Esophagus muscularis mucosa (tissue), 4 donors: ENCODE data around the gene KHDC4. TPM values are rescaled to one million over a fixed set of nuclear protein-coding genes. Genes with fewer than 3 reads are reported as not detected.

Experiments
- DNase-seq: peaks from one replicate; pipeline ENCODE4 v3.0.0-alpha.2; 2017; ENCODE audit errors: extremely low spot score
- H3K27ac ChIP-seq, 4 donors: fragments of 200-600 bp; sonication (generic); replicated peaks in 1 of 4; 1 replicate in 3 of 4; 2 replicates in 1 of 4; pipeline ENCODE4 v1.5.1; 2016 to 2019; ENCODE audit warnings: mild to moderate bottlenecking in 1 of 4
- H3K27me3 ChIP-seq, 4 donors: fragments of 200-600 bp; sonication (generic); one replicate each; pipeline versions ENCODE4 v1.5.1 to v1.6.0; 2016 to 2019
- H3K36me3 ChIP-seq, 4 donors: fragments of 200-600 bp; sonication (generic); one replicate each; pipeline ENCODE4 v1.5.1; 2016 to 2019
- H3K4me1 ChIP-seq, 4 donors: fragments of 200-600 bp; sonication (generic); one replicate each; pipeline ENCODE4 v1.5.1; 2016 to 2019
- H3K4me3 ChIP-seq, 4 donors: fragments of 200-600 bp; sonication (generic); 1 replicate in 2 of 4; 2 replicates in 2 of 4; pipeline ENCODE4 v1.5.1; 2016 to 2019; ENCODE audit warnings: mild to moderate bottlenecking in 4 of 4, moderate library complexity in 1 of 4
- H3K9me3 ChIP-seq, 4 donors: fragments of 200-600 bp; sonication (generic); 1 replicate in 3 of 4; 2 replicates in 1 of 4; pipeline ENCODE4 v1.5.1; 2016 to 2019
- EP300 ChIP-seq: sonication (generic); formaldehyde crosslinking; IDR thresholded peaks from one replicate; pipeline ENCODE4 v1.6.1; 2017; ENCODE audit warnings: antibody characterized with exemption
- POLR2A ChIP-seq: fragments of 450-650 bp; IDR thresholded peaks from one replicate; pipeline ENCODE4 v1.6.1; 2017; ENCODE audit warnings: antibody characterized with exemption, moderate library complexity, mild to moderate bottlenecking, low read depth
- POLR2AphosphoS5 ChIP-seq, 2 donors: sonication (generic); formaldehyde crosslinking; IDR thresholded peaks; one replicate each; pipeline ENCODE4 v1.6.1; 2017; ENCODE audit warnings: antibody characterized with exemption in 2 of 2
- WGBS: methylation state at CpG from one replicate; pipeline ENCODE4 v1.1.5; 2018; 5-methylcytosine and 5-hydroxymethylcytosine counted together
- intact Hi-C: fragments of 100-400 bp; cut with DNase I; formaldehyde crosslinking; loops from one replicate; pipeline ENCODE4 v1.15.1; 2023
- total RNA-seq, 4 donors: library from RNA; depleted of rRNA; stranded (reverse); fragments of >200 nt; gene quantifications; one replicate each; pipeline versions ENCODE4 v1.1.0 to v1.2.1, GENCODE V29; 2016
- TF ChIP-seq, protein P1 (sequence below), 3 experiments: fragments of 200-600 bp in 2 of 3; fragments of 450-650 bp in 1 of 3; sonication (generic) in 2 of 3; IDR thresholded peaks; one replicate each; pipeline ENCODE4 v1.5.1; 2017 to 2019; ENCODE audit warnings: antibody characterized with exemption in 3 of 3, mild to moderate bottlenecking in 2 of 3, moderate library complexity in 1 of 3

KHDC4 gene
- total RNA-seq, 4 donors from 2014 or later, result 25.8 to 41.5 (median 29.2) TPM

DNA sequence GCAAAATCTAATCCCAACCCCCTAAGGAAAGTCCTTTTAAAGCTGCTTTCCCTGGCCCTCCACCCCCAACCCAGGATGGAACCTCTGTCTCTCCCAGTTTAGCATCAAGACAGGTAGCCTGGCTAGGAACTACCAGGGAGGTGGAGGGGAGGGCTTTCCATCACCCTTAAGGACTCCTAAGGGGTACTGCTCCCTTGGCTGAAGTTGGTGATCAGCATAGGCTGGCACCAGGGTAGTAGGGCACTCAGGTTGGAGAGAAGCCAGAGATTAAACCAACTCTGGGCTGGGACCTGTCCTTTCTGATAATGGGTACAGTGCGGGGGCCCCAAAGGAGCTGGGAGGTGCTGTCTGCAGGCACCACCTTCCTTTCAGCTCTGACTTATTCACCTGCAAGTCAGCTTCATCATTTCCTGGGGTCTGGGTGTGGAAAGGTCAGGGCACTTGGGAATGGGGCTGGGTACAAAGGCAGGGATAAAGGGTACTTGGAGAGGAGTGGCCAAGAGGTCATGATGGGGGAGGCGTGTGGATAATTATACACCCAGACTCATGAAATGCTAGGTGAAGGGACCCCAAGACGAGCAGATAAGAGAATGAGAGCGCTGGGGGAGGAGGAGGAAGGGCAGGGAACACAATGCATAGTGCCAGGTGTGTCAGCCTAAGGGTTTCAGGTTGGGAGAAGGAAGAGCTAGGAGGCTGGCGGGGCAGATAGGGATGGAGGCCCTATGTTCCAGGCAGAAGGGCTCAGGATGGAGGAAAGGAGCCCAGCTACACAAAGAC is 42.9 kb upstream of the KHDC4 start:
- intact Hi-C loops, result no loop called here
- H3K36me3 ChIP-seq, result peaks cover 0 to 13% (median under 1%) of the 10 kb centered on the region in 4 donors
- no peaks in the 10 kb centered on the region for H3K9me3 ChIP-seq
- WGBS, result 2% methylated on average over 5 of the region's 5 CpGs
- DNase-seq, result no peak
- H3K27me3 ChIP-seq, result no peaks in the 10 kb centered on the region
- peak overlapping the region; percentile 97 for H3K27ac ChIP-seq
- H3K4me1 ChIP-seq, result peaks cover 77 to 91% (median 89%) of the 10 kb centered on the region in 4 donors
- TF ChIP-seq EP300 (no peak), POLR2AphosphoS5 (IDR thresholded peaks at IDR 0.05) (no peak), POLR2A (no peak)
- TF ChIP-seq, protein P1, sequence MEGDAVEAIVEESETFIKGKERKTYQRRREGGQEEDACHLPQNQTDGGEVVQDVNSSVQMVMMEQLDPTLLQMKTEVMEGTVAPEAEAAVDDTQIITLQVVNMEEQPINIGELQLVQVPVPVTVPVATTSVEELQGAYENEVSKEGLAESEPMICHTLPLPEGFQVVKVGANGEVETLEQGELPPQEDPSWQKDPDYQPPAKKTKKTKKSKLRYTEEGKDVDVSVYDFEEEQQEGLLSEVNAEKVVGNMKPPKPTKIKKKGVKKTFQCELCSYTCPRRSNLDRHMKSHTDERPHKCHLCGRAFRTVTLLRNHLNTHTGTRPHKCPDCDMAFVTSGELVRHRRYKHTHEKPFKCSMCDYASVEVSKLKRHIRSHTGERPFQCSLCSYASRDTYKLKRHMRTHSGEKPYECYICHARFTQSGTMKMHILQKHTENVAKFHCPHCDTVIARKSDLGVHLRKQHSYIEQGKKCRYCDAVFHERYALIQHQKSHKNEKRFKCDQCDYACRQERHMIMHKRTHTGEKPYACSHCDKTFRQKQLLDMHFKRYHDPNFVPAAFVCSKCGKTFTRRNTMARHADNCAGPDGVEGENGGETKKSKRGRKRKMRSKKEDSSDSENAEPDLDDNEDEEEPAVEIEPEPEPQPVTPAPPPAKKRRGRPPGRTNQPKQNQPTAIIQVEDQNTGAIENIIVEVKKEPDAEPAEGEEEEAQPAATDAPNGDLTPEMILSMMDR (IDR thresholded peaks at IDR 0.05), result no peak
- H3K4me3 ChIP-seq, result peak overlapping the region; percentile 84 to 90 (median 87)

DNA sequence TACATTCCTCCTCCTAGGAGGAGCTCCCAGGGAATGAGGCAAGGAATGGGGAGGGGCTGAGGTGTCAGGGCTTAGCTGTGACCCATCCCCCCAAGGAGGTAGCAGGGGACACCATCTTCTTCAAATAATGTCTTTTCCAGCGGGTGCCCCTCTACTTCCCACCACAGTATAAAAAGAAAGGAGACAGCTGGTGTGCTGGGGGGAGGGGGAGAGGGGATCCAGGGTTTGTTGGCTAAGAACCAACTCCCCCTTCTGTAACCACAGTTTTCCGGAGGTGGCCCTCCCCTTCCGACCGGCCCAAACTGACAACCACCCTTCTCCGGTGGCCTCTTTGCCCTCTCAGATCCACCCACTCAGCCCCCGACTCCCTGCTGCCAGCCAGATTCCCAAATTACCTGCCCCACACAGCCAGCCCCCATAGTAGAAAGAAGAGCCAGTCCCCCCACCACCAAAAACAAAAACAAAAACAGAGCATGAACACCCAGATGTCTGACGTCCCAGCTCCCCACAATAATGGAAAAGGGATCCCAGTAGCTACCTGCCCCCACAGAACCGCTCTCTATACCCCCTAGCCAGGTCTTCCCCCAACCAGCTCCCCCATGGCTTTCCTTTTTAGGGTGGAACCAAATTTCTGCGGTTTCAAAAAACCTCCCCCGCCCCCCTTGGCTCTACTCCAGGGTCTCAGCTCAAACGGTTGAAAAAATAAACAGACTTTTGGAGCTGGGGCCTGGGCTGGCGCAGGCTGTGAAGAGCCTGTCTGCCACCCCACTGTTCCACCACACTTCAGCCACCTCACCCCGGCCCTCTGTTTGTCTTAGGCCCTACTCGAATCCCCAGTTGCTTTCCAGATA is 42.1 kb upstream of the KHDC4 start:
- Histone ChIP-seq H3K9me3 (no peaks in the 10 kb centered on the region), H3K27me3 (no peaks in the 10 kb centered on the region), H3K4me3 (peak overlapping the region; percentile 84 to 90 (median 87)), H3K36me3 (peaks cover 0 to 16% (median 2%) of the 10 kb centered on the region in 4 donors), H3K27ac (peak overlapping the region; percentile 97), H3K4me1 (peaks cover 79 to 91% (median 89%) of the 10 kb centered on the region in 4 donors)
- intact Hi-C loops, result no loop called here
- 2% methylated on average over 14 of the region's 14 CpGs for WGBS
- TF ChIP-seq POLR2A, result no peak
- TF ChIP-seq EP300, result no peak
- TF ChIP-seq, protein P1 (IDR thresholded peaks at IDR 0.05), result no peak
- TF ChIP-seq POLR2AphosphoS5 (IDR thresholded peaks at IDR 0.05), result peak in 1 of 2 donors; percentile 60
- no peak for DNase-seq

DNA sequence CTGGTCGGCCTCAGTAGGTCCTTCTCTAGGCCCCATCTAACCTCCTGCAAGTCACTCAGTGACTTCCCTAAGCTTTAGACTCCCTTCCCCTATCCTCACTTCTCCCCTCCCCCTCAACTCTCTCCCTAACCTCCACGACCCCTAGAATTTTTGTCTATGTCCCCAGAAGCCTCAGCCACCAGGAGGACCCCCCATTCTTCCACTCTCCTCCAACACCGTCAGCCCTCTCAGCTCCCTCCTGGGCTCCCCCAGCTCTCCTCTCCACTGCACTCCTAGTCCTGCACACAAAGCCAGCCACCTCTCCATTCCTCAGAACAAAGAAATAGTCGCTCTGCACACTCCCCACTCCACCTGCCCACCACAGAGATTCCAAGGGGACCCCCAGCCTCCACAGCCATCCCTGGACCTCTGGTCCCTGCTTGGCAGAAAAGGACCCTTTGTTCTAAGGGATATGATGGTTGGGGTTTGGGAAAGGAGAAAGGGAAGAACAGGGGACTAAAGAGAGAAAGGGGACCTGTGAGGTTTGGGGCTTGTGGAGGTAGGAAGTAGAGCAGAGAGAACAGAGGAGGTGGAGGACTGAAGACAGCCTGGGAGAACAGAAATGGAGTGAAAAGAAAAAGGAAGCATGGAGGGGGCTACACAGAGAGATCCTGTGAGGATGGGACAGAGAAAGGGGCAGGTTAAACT is 41.3 kb upstream of the KHDC4 start:
- no peaks in the 10 kb centered on the region for H3K27me3 ChIP-seq
- H3K9me3 ChIP-seq, result no peaks in the 10 kb centered on the region
- H3K4me3 ChIP-seq, result peak overlapping the region; percentile 84 to 90 (median 87)
- TF ChIP-seq POLR2AphosphoS5 (IDR thresholded peaks at IDR 0.05) (no peak), POLR2A (no peak), EP300 (no peak)
- TF ChIP-seq, protein P1 (IDR thresholded peaks at IDR 0.05), result no peak
- whole genome bisulfite sequencing, result 14% methylated on average over 4 of the region's 4 CpGs
- H3K36me3 ChIP-seq, result peaks cover 0 to 16% (median 2%) of the 10 kb centered on the region in 4 donors
- intact Hi-C loops, result no loop called here
- DNase-seq, result no peak
- H3K27ac ChIP-seq, result peak overlapping the region; percentile 97
- H3K4me1 ChIP-seq, result peaks cover 79 to 91% (median 89%) of the 10 kb centered on the region in 4 donors

DNA sequence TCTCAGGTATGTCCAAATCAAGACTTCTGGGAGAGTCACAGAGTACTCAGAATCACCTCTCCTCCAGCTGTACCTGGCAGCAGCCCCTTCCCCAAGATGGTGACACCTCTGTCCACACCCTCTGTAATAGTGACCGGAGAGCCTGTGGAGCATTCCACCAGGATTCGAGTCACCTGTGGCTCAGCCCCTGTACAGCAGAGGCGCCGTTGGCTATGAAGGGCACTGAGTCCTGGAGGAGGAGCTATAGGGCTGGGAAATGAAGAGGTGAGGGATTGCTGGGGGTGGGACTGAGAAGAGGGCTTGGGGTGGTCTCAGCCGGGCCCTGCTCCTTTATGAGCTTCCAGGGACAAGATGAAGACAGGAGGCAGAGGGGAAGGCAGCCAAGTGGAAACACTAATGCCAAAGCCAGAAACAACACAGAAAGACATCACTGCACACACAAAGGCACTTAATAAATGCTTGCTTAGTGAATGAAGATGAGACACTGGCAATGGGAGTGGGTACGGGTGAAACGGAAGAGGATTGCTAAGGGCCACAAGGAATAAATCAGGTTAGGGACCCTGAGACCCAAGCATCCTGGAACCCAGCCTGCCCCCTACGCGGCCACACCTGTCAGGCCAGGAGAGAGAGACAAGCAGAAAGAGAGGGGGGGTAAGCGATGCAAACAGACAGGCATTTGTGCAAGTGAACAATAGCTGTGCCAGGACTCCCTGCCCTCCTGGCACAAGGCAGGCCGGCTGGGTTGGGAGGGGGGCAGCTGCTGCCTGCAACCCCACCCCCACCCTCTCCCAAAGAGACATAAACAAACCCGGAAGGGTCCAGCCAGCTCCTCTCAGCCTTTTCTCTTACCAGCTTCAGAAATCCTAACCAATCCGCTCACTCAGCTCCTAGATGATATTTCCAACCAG is 40.2 kb upstream of the KHDC4 start:
- no peaks in the 10 kb centered on the region for H3K27me3 ChIP-seq
- H3K4me3 ChIP-seq, result peak overlapping the region; percentile 84 to 90 (median 87)
- TF ChIP-seq POLR2AphosphoS5 (IDR thresholded peaks at IDR 0.05) (peak in 1 of 2 donors; percentile 12), POLR2A (no peak)
- no peak for DNase-seq
- H3K36me3 ChIP-seq, result peaks cover 0 to 17% (median 4%) of the 10 kb centered on the region in 4 donors
- peaks cover 79 to 91% (median 89%) of the 10 kb centered on the region in 4 donors for H3K4me1 ChIP-seq
- WGBS, result 23% methylated on average over 12 of the region's 13 CpGs
- H3K9me3 ChIP-seq, result no peaks in the 10 kb centered on the region
- H3K27ac ChIP-seq, result peak overlapping the region; percentile 97
- intact Hi-C loops, result no loop called here
